IPS-18c (cell line): ENCODE measurements around the gene MYL4.
"Not testable (repeated sequence)": the region's sequence is repeated elsewhere in the genome, so short reads cannot be mapped to it uniquely, and the experiment has no call there.

ENCODE experiments used
- H3K4me3 ChIP-seq: 2 replicates; pipeline ENCODE4 v1.7.0; 2013; ENCODE audit warnings: low read depth, mild to moderate bottlenecking, low read length, moderate library complexity; ENCODE audit not compliant: insufficient read depth
- H3K9me3 ChIP-seq: one replicate; pipeline ENCODE4 v1.6.1; 2013; ENCODE audit warnings: mild to moderate bottlenecking, low read length, moderate library complexity; ENCODE audit not compliant: control insufficient read depth, insufficient read depth

The MYL4 gene

DNA sequence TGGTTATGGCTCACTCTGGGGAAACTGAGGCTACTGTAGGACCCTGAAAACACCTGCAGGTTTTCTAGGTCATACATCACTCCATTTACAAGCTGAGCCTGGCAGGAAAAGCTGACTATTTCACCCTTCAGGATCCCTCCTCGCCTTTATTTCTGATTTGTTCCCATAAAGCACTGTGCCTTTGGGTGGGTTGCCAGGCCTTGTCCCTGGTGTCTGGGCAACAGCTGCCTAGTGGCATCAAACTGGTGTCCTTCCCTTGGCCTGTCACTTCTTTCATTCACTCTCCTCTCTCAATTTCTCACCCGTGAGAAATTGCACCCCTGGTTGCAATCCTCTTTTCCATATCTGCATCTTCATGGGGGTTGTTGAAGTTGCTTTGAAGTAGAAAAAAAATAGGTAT lies 1.6 kb downstream of the MYL4 start:
- Histone ChIP-seq H3K9me3 (no peaks in the 10 kb centered on the region), H3K4me3 (no peak overlapping the region)

DNA sequence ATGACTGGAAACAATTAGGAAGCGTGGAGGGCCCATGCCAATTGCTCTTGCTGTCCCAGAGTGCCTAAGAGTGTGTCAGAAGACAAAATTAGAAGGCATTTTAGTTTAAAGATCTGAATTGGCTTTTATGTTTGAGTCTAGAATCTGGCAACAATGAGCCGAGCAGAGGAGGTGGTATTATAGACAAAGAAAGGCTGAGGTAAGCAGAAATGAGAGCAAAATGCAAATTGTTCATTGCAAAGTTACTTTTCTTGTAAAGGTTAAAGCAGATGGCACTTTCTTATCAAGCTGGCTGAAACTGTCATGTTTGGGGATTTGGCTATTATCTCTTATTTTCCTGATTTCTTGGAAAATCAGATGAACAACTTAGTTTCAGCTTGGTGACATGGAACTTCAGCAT lies 3.3 kb downstream of the MYL4 start:
- H3K4me3 ChIP-seq = no peak overlapping the region
- no peaks in the 10 kb centered on the region for H3K9me3 ChIP-seq

DNA sequence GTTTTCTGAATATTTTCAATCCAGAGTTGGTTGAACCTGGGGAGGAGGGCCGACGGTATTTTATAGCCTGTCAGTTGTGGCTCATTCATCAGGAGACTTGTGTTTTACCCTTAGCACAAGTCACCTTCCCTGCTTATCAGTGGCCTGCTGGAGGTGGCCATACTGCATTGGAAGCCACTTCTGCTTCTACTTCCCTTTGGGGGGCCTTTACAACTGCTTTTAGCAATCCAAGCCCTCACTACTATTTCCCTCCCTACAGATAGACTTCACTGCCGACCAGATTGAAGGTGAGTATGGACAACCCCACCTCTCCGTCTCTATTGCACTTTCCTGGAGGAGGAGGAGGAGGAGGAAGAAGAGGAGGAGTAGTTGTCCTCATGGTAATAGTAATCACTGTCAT lies 4.4 kb downstream of the MYL4 start:
- Histone ChIP-seq H3K9me3 (no peaks in the 10 kb centered on the region), H3K4me3 (no peak overlapping the region)

DNA sequence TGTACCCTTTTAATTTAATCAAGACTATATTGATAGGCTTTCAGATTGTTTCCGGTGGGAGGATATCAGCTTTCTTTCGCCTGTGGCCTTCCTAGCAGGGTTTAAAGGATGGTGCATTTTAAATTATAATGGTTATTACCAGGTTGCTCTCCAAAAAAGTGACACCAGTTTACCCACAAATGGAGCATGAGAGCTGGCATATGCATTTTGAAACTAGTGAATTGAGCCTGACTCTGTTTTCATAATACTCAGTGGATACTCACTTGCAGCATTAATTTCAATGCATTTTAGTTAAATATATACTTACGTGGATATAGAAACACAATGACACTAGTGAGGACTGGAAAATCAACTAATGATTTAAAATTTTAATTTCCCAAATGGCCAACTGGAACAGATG lies 5.8 kb downstream of the MYL4 start:
- Histone ChIP-seq H3K4me3 (no peak overlapping the region), H3K9me3 (no peaks in the 10 kb centered on the region)

DNA sequence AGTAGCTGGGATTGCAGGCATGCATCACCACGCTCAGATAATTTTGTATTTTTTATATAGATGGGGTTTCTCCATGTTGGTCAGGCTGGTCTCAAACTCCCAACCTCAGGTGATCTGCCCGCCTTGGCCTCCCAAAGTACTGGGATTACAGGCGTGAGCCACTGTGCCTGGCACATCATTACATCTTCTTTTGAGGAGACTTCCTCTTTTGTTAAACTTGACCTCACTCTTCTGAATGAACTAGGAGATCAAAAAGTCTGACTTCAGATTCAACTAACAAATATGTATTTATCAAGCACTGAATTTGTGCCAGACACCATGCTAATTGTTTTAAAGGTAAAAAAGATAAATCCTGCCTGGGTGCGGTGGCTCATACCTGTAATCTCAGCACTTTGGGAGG lies 7.7 kb downstream of the MYL4 start:
- not testable (repeated sequence) for H3K9me3 ChIP-seq, H3K4me3 ChIP-seq

DNA sequence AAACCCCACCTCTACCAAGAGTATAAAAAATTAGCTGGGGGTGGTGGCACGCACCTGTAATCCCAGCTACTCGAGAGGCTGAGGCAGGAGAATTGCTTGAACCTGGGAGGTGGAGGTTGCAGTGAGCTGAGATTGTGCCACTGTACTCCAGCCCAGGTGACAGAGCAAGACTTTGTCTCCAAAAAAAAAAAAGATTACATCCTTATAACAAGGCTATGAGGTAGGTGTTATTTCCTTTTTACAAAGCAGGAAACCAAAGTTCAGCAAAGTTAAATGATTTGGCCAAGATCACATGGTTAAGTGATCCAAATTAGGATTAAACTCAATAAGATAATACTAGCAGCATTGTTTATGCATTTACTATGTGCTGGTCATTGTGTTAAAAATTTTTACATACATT lies 8.1 kb downstream of the MYL4 start:
- H3K4me3 ChIP-seq = not testable (repeated sequence)

DNA sequence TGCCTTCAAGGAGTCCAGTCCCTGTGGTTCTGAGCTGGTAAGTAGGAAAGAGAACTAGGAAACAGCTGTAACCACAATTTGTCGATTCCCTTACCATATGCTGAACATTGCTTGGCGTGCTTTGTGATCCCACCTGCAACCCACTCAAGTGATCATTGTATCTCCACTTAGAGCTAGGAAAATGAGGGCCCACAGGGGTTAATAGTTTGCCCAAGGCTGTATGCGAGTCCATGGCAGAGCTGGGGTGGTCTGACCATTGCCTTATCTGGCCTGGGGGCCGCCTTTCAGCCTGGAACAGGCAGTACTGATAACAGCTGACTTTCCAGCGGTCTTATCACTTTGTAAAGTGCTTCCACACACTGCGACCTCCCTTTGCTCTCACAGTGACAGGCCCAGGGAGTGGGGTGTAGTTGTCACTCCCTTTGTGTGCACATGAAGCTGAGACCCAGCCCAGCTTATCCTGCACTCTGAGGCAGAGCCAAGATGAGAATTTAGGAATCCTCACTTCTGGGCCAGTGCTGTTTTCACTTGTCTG lies 9.8 kb downstream of the MYL4 start:
- H3K4me3 ChIP-seq = no peak overlapping the region
- no peaks in the 10 kb centered on the region for H3K9me3 ChIP-seq

More for the DNA sequence above, 8.1 kb downstream of the MYL4 start:
- H3K9me3 ChIP-seq = not testable (repeated sequence)

DNA sequence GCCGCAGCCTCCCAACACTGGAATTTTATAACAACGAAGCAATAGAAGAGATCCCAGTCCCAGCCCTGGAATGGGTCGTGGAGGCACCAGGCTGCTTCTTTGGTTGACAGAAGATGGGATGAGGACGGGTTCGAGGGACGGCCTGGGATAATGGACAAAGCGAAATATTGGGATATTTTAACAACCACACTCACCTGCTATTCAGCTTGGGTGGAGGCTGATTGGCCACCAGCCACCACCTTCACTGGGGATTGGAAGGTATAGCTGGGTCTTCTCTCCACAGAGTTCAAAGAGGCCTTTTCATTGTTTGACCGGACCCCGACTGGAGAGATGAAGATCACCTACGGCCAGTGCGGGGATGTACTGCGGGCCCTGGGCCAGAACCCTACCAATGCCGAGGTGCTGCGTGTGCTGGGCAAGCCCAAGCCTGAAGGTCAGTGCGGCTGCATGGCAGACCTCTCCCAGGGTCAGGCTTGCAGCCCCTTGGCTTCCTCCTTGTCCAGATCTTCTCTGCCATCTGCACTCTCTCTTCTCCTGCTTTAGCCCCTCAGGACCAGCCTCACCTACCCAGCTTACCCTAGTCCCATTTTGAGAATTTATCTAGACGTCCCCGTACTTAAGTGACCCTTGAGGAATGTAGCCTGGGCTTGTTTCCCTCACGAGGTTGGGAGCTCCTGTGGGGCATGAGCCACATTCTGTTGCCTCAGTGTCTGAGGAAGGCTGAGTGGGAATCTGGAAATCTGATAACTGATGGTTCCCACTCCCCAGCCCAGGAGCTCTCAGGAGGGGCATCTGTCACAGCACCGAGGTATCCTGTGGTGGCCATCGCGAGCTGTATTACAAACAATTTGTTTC lies 10.7 kb downstream of the MYL4 start:
- H3K4me3 ChIP-seq = no peak overlapping the region; the same call in 1 of the 2 replicates
- H3K9me3 ChIP-seq = no peaks in the 10 kb centered on the region

DNA sequence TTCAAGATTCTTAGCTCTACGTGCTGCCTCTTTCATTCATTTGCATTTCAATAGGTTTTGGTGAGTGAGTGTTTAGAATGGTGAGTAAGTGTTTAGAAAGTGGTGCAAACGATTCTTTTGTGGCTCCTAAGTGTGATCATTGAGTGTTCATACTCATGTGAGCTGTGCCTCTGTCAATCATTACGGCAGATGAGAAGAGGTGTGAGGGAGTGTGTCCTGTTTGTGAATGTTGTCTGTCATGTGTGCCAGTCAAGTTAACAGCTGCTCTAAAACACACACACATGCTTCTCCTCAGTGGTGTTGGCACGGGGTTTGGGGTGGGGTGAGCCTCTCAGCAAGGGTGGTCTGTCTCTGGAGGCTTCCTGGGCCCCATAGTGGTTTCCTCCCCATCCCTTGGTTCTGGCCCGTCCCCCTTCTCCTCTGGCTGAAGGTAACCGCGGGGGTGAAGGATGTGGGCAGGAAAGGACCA lies 11.4 kb downstream of the MYL4 start:
- Histone ChIP-seq H3K4me3 (no peak overlapping the region), H3K9me3 (no peaks in the 10 kb centered on the region)

DNA sequence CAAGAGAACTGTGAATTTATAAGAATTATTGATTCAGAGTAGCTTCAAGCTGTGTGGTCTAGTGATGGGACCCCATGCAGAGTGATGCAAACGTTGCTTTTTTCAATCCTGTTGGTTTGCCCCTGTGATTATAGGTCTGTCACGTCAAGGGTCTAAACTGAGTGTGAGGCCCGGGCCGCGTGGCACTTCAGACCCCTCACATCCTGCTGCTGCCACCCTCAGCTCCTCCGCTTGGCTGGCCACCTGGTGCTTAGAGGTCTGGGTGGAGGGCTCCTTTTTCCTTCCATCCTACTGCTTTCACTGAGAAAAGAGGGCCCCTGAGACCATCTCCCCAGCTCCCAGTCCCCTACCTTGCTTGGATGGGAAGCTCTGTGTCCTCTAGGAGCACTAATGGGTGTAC lies 12.0 kb downstream of the MYL4 start:
- Histone ChIP-seq H3K4me3 (no peak overlapping the region), H3K9me3 (no peaks in the 10 kb centered on the region)

DNA sequence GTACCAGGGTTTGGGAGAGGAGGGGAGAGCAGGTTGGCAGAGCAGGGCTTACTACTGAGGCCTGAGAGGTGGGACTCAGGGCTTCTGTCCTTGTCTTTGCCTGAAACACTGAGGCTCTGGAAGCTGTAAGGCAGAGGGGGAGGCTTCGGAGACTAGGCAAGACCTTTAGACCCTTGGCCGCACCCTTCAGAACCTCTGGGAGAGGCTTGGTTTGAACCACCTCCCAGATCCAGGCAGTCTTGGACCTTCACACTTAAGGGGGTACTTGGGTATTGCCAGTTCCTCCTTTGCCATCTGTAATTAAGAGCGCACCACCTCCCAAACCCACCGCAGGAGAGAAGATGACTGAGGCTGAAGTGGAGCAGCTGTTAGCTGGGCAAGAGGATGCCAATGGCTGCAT lies 12.9 kb downstream of the MYL4 start:
- Histone ChIP-seq H3K4me3 (no peak overlapping the region), H3K9me3 (no peaks in the 10 kb centered on the region)

DNA sequence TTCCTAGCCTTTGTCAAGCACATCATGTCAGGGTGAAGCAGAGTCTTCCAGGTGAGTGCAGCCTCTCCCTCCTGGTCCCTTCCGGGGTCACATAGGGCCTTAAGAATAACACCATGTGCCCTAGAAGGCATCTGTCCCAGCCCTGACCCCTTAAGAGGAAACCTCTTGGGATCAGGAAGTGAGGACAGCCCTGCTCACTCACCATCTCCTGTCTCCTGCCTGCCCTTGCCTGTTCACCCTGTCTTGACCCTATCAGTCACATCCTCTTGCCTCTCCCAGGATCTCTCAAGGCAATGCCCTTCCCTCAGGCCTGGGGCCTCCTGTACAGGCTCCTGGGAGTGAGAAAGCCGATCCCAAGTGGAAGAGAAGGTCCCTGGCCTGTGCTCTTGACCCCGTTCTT lies 13.9 kb downstream of the MYL4 start:
- no peak overlapping the region for H3K4me3 ChIP-seq
- no peaks in the 10 kb centered on the region for H3K9me3 ChIP-seq

DNA sequence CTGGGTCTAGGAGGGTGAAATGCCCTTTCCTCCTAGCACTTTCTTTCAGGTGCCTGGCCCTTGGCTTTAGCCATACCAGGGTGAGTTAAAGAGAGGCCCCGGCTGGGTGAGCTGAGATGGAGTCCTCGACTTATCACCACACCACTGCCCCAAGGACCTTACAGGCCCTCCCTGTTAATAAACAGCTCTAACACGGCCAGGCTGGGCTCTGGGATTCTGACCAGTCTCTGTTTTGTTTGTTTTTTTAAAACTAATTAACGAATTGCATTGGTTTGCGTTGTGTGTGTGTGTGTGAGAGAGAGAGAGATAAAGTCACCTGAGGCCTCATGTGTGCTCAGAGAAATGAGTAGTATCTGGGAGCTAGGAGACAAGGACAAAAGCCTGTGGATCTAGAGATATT lies 14.3 kb downstream of the MYL4 start:
- Histone ChIP-seq H3K4me3 (no peak overlapping the region), H3K9me3 (no peaks in the 10 kb centered on the region)

DNA sequence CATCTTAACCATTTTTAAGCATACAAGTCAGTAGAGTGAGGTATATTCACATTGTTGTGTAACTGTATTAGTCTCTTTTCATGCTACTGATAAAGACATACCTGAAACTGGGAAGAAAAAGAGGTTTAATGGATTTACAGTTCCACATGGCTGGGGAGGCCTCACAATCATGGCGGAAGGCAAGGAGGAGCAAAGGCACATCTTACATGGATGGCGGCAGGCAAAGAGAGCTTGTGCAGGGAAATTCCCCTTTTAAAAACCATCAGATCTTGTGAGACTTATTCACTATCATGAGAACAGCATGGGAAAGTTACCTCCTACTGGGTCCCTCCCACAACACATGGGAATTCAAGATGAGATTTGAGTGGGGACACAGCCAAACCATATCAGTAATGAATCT lies 14.9 kb downstream of the MYL4 start:
- not testable (repeated sequence) for H3K9me3 ChIP-seq, H3K4me3 ChIP-seq

DNA sequence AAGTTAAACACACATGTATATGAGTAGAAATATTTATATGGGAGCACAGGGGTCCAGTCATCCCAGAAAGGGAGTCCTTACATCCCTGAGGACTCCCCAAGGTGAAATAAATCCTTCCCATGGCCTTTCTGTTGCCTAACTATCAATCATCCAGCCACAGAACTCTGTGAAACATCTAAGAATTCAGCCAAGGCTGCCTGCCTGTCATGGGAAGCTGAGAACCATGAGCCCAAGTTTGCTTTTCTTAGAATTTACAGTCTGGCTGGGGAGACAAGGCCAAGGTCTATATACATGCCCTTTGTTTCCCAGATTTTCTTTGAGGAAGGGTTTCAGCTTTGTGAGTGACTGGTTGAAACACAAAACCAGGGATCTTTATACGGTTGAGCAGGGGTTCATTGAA lies 15.8 kb downstream of the MYL4 start:
- Histone ChIP-seq H3K9me3 (no peaks in the 10 kb centered on the region), H3K4me3 (no peak overlapping the region)

DNA sequence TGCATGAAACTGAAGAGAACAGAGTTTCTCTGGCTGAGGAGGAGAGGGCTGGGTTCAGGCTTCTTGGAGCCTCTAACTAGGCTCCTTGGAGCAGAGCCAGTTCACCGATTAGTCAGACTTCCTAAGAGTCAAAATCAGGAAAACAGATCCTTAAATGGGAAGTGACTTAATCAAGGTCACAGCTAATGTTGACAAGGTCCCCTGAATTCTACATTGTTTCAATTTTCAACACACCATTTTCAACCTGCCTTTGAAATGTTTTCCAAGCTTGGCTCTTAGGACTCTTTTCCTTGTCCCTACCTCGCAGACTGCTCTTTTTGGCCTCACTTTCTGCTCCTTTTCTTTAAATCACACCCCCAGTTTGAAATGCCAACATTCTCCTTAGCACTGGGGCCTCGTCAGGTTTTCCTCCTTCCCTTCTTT lies 16.3 kb downstream of the MYL4 start:
- no peak overlapping the region for H3K4me3 ChIP-seq
- H3K9me3 ChIP-seq = no peaks in the 10 kb centered on the region

DNA sequence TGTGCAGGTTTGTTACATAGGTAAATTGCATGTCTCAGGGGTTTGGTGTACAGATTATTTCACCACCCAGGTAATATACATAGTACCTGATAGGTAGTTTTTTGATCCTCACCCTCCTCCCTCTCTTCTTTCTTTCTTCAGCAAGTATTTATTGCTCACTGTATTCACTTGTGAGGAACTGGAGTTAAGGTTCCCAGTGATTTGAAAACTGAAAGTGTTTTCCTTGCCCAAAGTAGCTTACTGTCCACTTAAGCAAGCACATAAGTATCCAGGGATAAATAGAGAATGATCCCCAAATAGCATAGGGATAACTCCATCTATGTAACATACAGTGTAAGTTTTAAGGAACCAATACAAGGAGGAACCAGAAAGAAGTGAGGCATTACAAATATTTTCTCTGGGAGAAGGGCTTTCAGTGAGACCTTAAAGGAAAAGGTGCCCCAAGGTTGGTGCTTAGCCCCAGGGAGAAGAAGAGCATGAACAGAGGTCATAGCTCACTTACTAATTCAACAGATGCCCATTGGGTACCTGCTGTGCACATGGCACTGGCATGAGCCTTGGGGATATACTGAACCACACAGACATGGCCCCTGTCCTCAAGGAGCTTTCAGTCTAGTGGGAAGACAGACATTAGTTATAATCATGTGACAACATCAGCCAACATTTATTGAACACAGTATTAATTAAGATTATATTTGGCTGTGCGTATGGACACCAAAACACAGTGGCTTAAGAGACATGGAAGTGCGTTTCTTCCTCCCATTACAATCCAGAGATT lies 17.0 kb downstream of the MYL4 start:
- Histone ChIP-seq H3K9me3 (no peaks in the 10 kb centered on the region), H3K4me3 (no peak overlapping the region)

DNA sequence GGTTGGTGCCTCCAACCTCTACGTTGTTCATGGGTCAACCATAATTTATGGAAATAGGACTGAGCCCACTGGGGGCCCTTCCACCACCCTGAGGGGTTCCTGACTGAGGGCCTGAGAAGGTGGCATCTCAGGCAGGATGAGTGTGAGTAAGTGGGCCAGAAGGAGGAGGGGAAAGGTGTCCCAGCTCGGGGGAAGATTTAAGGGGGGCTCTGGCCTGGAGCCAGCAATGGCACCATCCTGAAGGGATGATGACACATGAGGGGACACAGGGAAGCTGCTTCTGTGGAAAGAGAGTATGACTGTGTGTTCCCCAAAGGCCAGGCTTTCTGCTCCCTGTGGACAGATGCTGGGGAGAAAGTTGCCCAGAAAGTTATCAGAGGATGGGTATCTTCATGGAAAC lies 18.7 kb downstream of the MYL4 start:
- no peaks in the 10 kb centered on the region for H3K9me3 ChIP-seq
- H3K4me3 ChIP-seq = no peak overlapping the region
